Calu3 (cell line): ENCODE measurements around the gene PBOV1. TPM values are rescaled to one million over a fixed set of nuclear protein-coding genes. Genes with fewer than 3 reads are reported as not detected.

Experiments used
- BruUV-seq: library from RNA; stranded (reverse); fragments of 400-500 nt; replicated peaks from 2 replicates; lab custom pipeline; 2021; lab: Mats Ljungman, UMichigan
- CTCF ChIA-PET: fragments of 300-600 bp; sonication (Branson Sonifier 250); formaldehyde crosslinking; loops from one replicate; lab custom pipeline; 2022; ENCODE audit warnings: antibody characterized with exemption; lab: Charles Lee
- DNase-seq: peaks from one replicate; pipeline ENCODE4 v3.0.0; 2022
- H3K27ac Mint-ChIP-seq: one replicate; pipeline ENCODE4 v1.8.0; 2022; ENCODE audit warnings: mixed read lengths; ENCODE audit not compliant: unreplicated experiment
- H3K27me3 Mint-ChIP-seq: one replicate; pipeline ENCODE4 v1.8.0; 2022; ENCODE audit warnings: mixed read lengths; ENCODE audit not compliant: unreplicated experiment
- H3K36me3 Mint-ChIP-seq: one replicate; pipeline ENCODE4 v1.8.0; 2022; ENCODE audit warnings: mild to moderate bottlenecking, moderate library complexity, mixed read lengths; ENCODE audit not compliant: insufficient read depth, unreplicated experiment
- H3K4me1 Mint-ChIP-seq: one replicate; pipeline ENCODE4 v1.8.0; 2022; ENCODE audit warnings: mild to moderate bottlenecking, low read depth, mixed read lengths; ENCODE audit not compliant: unreplicated experiment
- H3K4me3 Mint-ChIP-seq: one replicate; pipeline ENCODE4 v1.8.0; 2022; ENCODE audit warnings: mild to moderate bottlenecking, low read depth, moderate library complexity, mixed read lengths; ENCODE audit not compliant: unreplicated experiment
- H3K9me3 Mint-ChIP-seq: one replicate; pipeline ENCODE4 v1.8.0; 2022; ENCODE audit warnings: low read depth, mixed read lengths; ENCODE audit not compliant: unreplicated experiment
- CTCF ChIP-seq: fragments of 200-600 bp; IDR thresholded peaks from one replicate; pipeline ENCODE4 v1.8.0; 2022; ENCODE audit warnings: antibody characterized with exemption; ENCODE audit not compliant: unreplicated experiment
- intact Hi-C: fragments of 100-400 bp; cut with micrococcal nuclease; formaldehyde crosslinking; loops from one replicate; pipeline ENCODE4 v1.10.0; 2022; ENCODE audit not compliant: unreplicated experiment
- total RNA-seq: library from RNA; stranded (reverse); gene quantifications from 2 replicates; pipeline ENCODE4 v1.2.3, GENCODE V29; 2022

Gene PBOV1
- total RNA-seq, 1 experiment from 2014 or later: not detected

DNA sequence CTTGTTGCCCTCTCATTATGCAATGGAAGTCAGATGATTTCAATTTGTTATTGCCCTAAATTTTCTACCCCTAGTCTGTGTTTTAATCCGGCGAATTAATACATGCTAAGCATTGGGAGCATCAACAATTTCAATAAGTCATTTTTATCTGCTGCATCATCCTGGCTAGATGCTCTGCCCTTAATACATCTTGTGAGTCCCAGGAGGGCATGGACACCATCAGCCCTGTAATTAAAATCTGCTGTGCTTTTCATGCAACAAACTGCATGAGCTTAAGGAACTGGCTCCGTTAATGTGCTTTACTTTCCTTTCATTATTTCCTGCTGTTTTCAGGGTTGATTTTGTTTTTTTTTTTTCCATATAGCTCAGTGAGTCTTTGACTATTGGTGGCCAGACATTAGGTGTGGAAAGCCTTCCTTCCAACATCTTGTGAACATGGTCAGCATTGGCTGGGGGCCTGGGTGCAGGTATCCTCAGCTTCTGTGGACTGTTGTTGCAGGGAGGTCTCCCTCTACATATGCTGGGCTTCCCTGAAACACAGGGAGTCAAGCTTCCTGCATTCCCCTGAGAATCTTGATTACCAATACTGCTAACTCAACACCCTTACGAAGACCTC, 8.5 kb upstream of the PBOV1 start:
- CTCF ChIA-PET: interaction anchor here (0.6 to 0.8 kb wide), 3 partner anchors 13 to 821 kb away, joined by 3 to 4 read pairs (median 3); no protein-coding TSS in a partner anchor
- H3K4me1 Mint-ChIP-seq: peaks cover 50% of the 10 kb centered on the region
- H3K27me3 Mint-ChIP-seq: no peaks in the 10 kb centered on the region
- no peak for DNase-seq
- H3K36me3 Mint-ChIP-seq: peaks cover under 1% of the 10 kb centered on the region
- intact Hi-C loops: no loop called here
- no peaks in the 10 kb centered on the region for H3K9me3 Mint-ChIP-seq
- H3K27ac Mint-ChIP-seq: no peak overlapping the region
- H3K4me3 Mint-ChIP-seq: peak overlapping the region; percentile 40
- no TSS peak for BruUV-seq
- no peak for TF ChIP-seq CTCF

- intact Hi-C loops: no loop called here
- H3K4me1 Mint-ChIP-seq: peaks cover 44% of the 10 kb centered on the region
- DNase-seq: no peak
- BruUV-seq: no TSS peak
- H3K9me3 Mint-ChIP-seq: no peaks in the 10 kb centered on the region
- H3K27me3 Mint-ChIP-seq: no peaks in the 10 kb centered on the region
- CTCF ChIA-PET: no interaction called here
- no peak overlapping the region for H3K4me3 Mint-ChIP-seq
- no peak overlapping the region for H3K27ac Mint-ChIP-seq
- no peaks in the 10 kb centered on the region for H3K36me3 Mint-ChIP-seq
- no peak for TF ChIP-seq CTCF
These were observed 7.7 kb upstream of the PBOV1 start for GRCh38 chr6:138225953-138226352.

- DNase-seq: no peak
- BruUV-seq: no TSS peak
- intact Hi-C loops: no loop called here
These were observed 4.7 kb upstream of the PBOV1 start for GRCh38 chr6:138222901-138223546.

DNA sequence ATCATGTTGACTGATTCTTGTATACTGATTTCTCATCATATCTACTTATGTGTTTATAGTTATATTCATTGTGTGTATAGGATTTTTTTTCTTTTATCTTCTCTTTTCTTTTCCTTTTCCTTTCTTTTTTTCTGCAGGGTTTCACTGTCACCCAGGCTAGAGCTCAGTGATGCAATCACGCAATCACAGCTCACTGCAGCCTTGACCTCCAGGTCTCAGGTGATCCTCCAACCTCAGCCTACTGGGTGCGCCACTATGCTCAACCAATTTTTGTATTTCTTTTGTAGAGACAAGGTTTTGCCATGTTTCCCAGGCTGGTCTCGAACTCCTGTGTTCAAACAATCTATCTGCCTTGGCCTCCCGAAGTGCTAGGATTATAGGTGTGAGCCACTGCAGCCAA, 1.6 kb upstream of the PBOV1 start:
- Mint-ChIP-seq H3K27me3 (no peaks in the 10 kb centered on the region), H3K9me3 (no peaks in the 10 kb centered on the region), H3K4me3 (no peak overlapping the region), H3K4me1 (no peaks in the 10 kb centered on the region), H3K27ac (no peak overlapping the region), H3K36me3 (no peaks in the 10 kb centered on the region)
- DNase-seq: no peak
- no TSS peak for BruUV-seq
- intact Hi-C loops: no loop called here
- no peak for TF ChIP-seq CTCF
- CTCF ChIA-PET: no interaction called here

More at GRCh38 chr6:138222901-138223546, 4.7 kb upstream of the PBOV1 start:
- Mint-ChIP-seq H3K36me3 (no peaks in the 10 kb centered on the region), H3K9me3 (no peaks in the 10 kb centered on the region), H3K27me3 (no peaks in the 10 kb centered on the region), H3K4me1 (peaks cover 17% of the 10 kb centered on the region), H3K4me3 (no peak overlapping the region), H3K27ac (no peak overlapping the region)
- CTCF ChIA-PET: interaction anchor here (1.5 kb wide), 1 partner anchor 8 kb away, joined by 3 read pairs; no protein-coding TSS in a partner anchor
- TF ChIP-seq CTCF: no peak
